ENCODE results near the gene CSRP2. TPM values are rescaled to one million over a fixed set of nuclear protein-coding genes. Genes with fewer than 3 reads are reported as not detected.

The CSRP2 gene
- total RNA-seq, 1 experiment from 2014 or later, result 36.1 TPM

DNA sequence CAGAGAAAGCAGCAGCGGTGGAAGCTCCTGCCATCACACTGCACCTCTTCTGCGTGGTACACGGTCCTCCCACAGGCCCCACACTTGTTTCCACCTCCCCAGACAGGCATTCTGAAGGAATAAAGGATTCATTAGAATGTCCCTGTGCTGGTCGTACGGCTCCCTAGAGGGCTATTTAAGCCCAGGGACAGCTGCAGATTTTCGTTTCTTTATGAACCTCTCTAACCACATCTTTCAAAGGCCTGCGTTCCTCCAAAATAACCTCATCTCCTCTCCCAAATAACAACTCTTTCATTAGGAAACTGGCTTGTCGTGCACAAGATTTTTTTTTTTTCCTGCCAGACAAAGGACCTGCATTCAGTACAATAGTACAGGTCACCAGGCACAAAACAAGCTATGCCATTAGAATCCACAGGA, 12.7 kb downstream of the CSRP2 start:
- Histone ChIP-seq H3K27me3 (ENCODE audit: insufficient read depth, low read length) (no peaks in the 10 kb centered on the region), H3K9ac (ENCODE audit: low read length) (no peak overlapping the region), H3K9me3 (ENCODE audit: control insufficient read depth in 1 of 2, insufficient read depth in 1 of 2, low read depth in 1 of 2, low read length in 2 of 2) (no peaks in the 10 kb centered on the region), H3K4me2 (ENCODE audit: low read length) (no peak overlapping the region), H3K9me2 (ENCODE audit: insufficient read depth) (no peaks in the 10 kb centered on the region), H3K27ac (ENCODE audit: low read depth, low read length) (no peak overlapping the region), H3K79me2 (ENCODE audit: insufficient read depth, low read length) (no peaks in the 10 kb centered on the region), H2AFZ (ENCODE audit: low read depth, low read length, poor library complexity, severe bottlenecking) (no peak overlapping the region), H4K20me1 (ENCODE audit: insufficient read depth) (no peaks in the 10 kb centered on the region), H3K36me3 (ENCODE audit: control insufficient read depth in 1 of 2, insufficient read depth in 2 of 2, low read length in 2 of 2) (no peaks in the 10 kb centered on the region), H3K4me3 (replicated peaks in 1 of 2; ENCODE audit: low read depth in 1 of 2, low read length in 2 of 2) (no peak overlapping the region), H3K4me1 (ENCODE audit: control insufficient read depth in 1 of 2, insufficient read depth in 2 of 2, low read length in 2 of 2) (no peaks in the 10 kb centered on the region)
- TF ChIP-seq, protein P1, sequence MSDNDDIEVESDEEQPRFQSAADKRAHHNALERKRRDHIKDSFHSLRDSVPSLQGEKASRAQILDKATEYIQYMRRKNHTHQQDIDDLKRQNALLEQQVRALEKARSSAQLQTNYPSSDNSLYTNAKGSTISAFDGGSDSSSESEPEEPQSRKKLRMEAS (IDR thresholded peaks at IDR 0.05), result no peak
- TF ChIP-seq POLR2AphosphoS5 (IDR thresholded peaks at IDR 0.05; ENCODE audit: low read depth, low read length) (no peak), TCF7L2 (IDR thresholded peaks at IDR 0.05; ENCODE audit: borderline replicate concordance, extremely low read depth, insufficient read depth, insufficient read length) (no peak), SIN3A (IDR thresholded peaks at IDR 0.05; ENCODE audit: low read depth) (no peak)
- TF ChIP-seq, protein P2, sequence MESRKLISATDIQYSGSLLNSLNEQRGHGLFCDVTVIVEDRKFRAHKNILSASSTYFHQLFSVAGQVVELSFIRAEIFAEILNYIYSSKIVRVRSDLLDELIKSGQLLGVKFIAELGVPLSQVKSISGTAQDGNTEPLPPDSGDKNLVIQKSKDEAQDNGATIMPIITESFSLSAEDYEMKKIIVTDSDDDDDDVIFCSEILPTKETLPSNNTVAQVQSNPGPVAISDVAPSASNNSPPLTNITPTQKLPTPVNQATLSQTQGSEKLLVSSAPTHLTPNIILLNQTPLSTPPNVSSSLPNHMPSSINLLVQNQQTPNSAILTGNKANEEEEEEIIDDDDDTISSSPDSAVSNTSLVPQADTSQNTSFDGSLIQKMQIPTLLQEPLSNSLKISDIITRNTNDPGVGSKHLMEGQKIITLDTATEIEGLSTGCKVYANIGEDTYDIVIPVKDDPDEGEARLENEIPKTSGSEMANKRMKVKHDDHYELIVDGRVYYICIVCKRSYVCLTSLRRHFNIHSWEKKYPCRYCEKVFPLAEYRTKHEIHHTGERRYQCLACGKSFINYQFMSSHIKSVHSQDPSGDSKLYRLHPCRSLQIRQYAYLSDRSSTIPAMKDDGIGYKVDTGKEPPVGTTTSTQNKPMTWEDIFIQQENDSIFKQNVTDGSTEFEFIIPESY (IDR thresholded peaks at IDR 0.05; ENCODE audit: extremely low read depth, insufficient replicate concordance, low read length), result no peak
- TF ChIP-seq, protein P3, sequence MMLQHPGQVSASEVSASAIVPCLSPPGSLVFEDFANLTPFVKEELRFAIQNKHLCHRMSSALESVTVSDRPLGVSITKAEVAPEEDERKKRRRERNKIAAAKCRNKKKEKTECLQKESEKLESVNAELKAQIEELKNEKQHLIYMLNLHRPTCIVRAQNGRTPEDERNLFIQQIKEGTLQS (IDR thresholded peaks at IDR 0.05), result no peak
- intact Hi-C loops (cut with micrococcal nuclease), result no loop called here
- POLR2A ChIA-PET, result no interaction called here
- ATAC-seq, result no peak
- CTCF ChIA-PET, result no interaction called here
- no peak for DNase-seq (ENCODE audit: low read depth, low spot score)
- RAD21 ChIA-PET (ENCODE audit: low non-redundant PET in 1 of 2, low total read pairs in 2 of 2, uncharacterized antibody in 2 of 2, unreplicated experiment in 2 of 2), result no interaction called here
- no TSS peak for BruUV-seq (replicated peaks)

Data from HCT116 (cell line).